HG02571 (cell line): ENCODE measurements around the gene TRPM4.
A peak's percentile ranks its signal among the peaks of the same experiment; 100 is the strongest.
"Not testable (repeated sequence)": the region's sequence is repeated elsewhere in the genome, so short reads cannot be mapped to it uniquely, and the experiment has no call there.

Experiments
- ATAC-seq: cut with Tn5 transposase; IDR thresholded peaks from one replicate; pipeline ENCODE4 v1.9.1; 2021; ENCODE audit warnings: mild to moderate bottlenecking, moderate library complexity; ENCODE audit not compliant: unreplicated experiment

The TRPM4 gene

GRCh38 chr19:49157445-49158224 lies at the start of gene TRPM4:
TRPM4 (plus strand) TSS chr19:49157792; CDS start chr19:49157867, 75 bp downstream.
- no peak for ATAC-seq

- no peak for ATAC-seq
Measured at GRCh38 chr19:49109051-49109450, 48.5 kb upstream of the TRPM4 start.

GRCh38 chr19:49109569-49110233 lies 47.9 kb upstream of the TRPM4 start:
- no peak for ATAC-seq

- ATAC-seq, result no peak
Measured at GRCh38 chr19:49110567-49110966, 47.0 kb upstream of the TRPM4 start.

GRCh38 chr19:49111218-49111998 lies 46.2 kb upstream of the TRPM4 start:
- ATAC-seq, result no peak

GRCh38 chr19:49113762-49114629 lies 43.6 kb upstream of the TRPM4 start, which contains the start of gene LIN7B:
LIN7B (plus strand) TSS chr19:49114370; CDS start chr19:49114405, 35 bp downstream.
- peak; percentile 45 for ATAC-seq

GRCh38 chr19:49114630-49115363 lies 42.8 kb upstream of the TRPM4 start:
- no peak for ATAC-seq

GRCh38 chr19:49116544-49116943 lies 41.0 kb upstream of the TRPM4 start:
- no peak for ATAC-seq

GRCh38 chr19:49117677-49118564 lies 39.7 kb upstream of the TRPM4 start:
- ATAC-seq, result no peak

- peak; percentile 72 for ATAC-seq
Measured at GRCh38 chr19:49118565-49119410, 38.8 kb upstream of the TRPM4 start, which contains the start of gene C19orf73. C19orf73 (minus strand) TSS chr19:49119143; CDS start chr19:49119022, 121 bp downstream.

- ATAC-seq, result no peak
Measured at GRCh38 chr19:49119411-49120324, 37.9 kb upstream of the TRPM4 start, which contains the start of gene PPFIA3. PPFIA3 (plus strand) TSS chr19:49119544; CDS start chr19:49127874, 8,330 bp downstream.

- no peak for ATAC-seq
Measured at GRCh38 chr19:49120325-49120683, 37.3 kb upstream of the TRPM4 start.

- ATAC-seq, result no peak
Measured at GRCh38 chr19:49120868-49121267, 36.7 kb upstream of the TRPM4 start.

GRCh38 chr19:49121841-49122240 lies 35.8 kb upstream of the TRPM4 start:
- not testable (repeated sequence) for ATAC-seq

GRCh38 chr19:49123285-49123684 lies 34.3 kb upstream of the TRPM4 start:
- ATAC-seq, result not testable (repeated sequence)

- no peak for ATAC-seq
Measured at GRCh38 chr19:49125025-49125731, 32.4 kb upstream of the TRPM4 start.
